Panc1 (cell line): ENCODE data around the gene NFIC. TPM values are rescaled to one million over a fixed set of nuclear protein-coding genes. Genes with fewer than 3 reads are reported as not detected.

Source experiments
- ATAC-seq: fragments of 200-7000 bp; cut with Tn5 transposase; 2 replicates; pipeline ENCODE4 v1.9.1; 2020; ENCODE audit warnings: mild to moderate bottlenecking, moderate library complexity
- BruUV-seq: library from RNA; stranded (reverse); fragments of 400-500 nt; replicated peaks from 2 replicates; lab custom pipeline; 2021; lab: Mats Ljungman, UMichigan
- CTCF ChIA-PET: fragments of 300-600 bp; sonication (Branson Sonifier 250); formaldehyde crosslinking; loops from one replicate; lab custom pipeline; 2022; ENCODE audit warnings: antibody characterized with exemption; lab: Charles Lee
- POLR2A ChIA-PET: fragments of 300-600 bp; sonication (Branson Sonifier 250); formaldehyde crosslinking; loops from one replicate; lab custom pipeline; 2022; ENCODE audit warnings: antibody characterized with exemption; lab: Charles Lee
- DNase-seq: peaks from one replicate; pipeline ENCODE4 v3.0.0-alpha.2; 2010; ENCODE audit warnings: low read depth, low spot score
- H3K27ac ChIP-seq: 2 replicates; pipeline ENCODE4 v1.5.1; 2011; ENCODE audit warnings: mild to moderate bottlenecking, low read length, inconsistent platforms
- H3K27me3 ChIP-seq: fragments of 200-500 bp; sonication (Bioruptor generic); 2 replicates; pipeline ENCODE4 v1.6.0; 2014; ENCODE audit warnings: low read length, inconsistent platforms; ENCODE audit not compliant: control insufficient read depth, insufficient read depth
- H3K36me3 ChIP-seq: fragments of 200-500 bp; sonication (Bioruptor generic); 2 replicates; pipeline ENCODE4 v1.5.1; 2014; ENCODE audit warnings: inconsistent platforms, mild to moderate bottlenecking, low read length, moderate library complexity; ENCODE audit not compliant: control insufficient read depth, insufficient read depth
- H3K4me1 ChIP-seq: 2 replicates; pipeline ENCODE4 v1.5.1; 2011; ENCODE audit warnings: inconsistent platforms, mild to moderate bottlenecking, low read length, moderate library complexity; ENCODE audit not compliant: control insufficient read depth, insufficient read depth
- H3K4me3 ChIP-seq, 2 experiments: 2 replicates each; pipeline ENCODE4 v1.5.1; 2011 to 2012; ENCODE audit warnings: low read depth in 2 of 2, low read length in 2 of 2, mild to moderate bottlenecking in 2 of 2, inconsistent platforms in 1 of 2, moderate library complexity in 1 of 2
- H3K9me3 ChIP-seq: fragments of 200-500 bp; sonication (Bioruptor generic); 2 replicates; pipeline ENCODE4 v1.5.1; 2014; ENCODE audit warnings: low read depth, mild to moderate bottlenecking, inconsistent platforms, low read length, moderate library complexity; ENCODE audit not compliant: control insufficient read depth, insufficient read depth
- POLR2AphosphoS5 ChIP-seq: IDR thresholded peaks from 2 replicates; pipeline ENCODE4 v1.6.1; 2012; ENCODE audit warnings: mild to moderate bottlenecking, low read depth, low read length, moderate library complexity
- SIN3A ChIP-seq: IDR thresholded peaks from 2 replicates; pipeline ENCODE4 v1.6.1; 2012; ENCODE audit warnings: low read depth, mild to moderate bottlenecking, low read length, moderate library complexity, borderline replicate concordance; ENCODE audit not compliant: insufficient read depth
- TCF7L2 ChIP-seq: IDR thresholded peaks from 2 replicates; pipeline ENCODE4 v1.6.1; 2011; ENCODE audit warnings: mild to moderate bottlenecking, low read depth, low read length, inconsistent platforms
- in situ Hi-C: cut with HindIII; loops from 2 replicates; pipeline ENCODE4 v1.10.0; 2016; ENCODE audit warnings: low sequenced_read_pairs, low pct_unique_long_range_greater_than_20kb
- intact Hi-C: fragments of 100-400 bp; cut with micrococcal nuclease; formaldehyde crosslinking; loops from one replicate; pipeline ENCODE4 v1.10.0; 2022; ENCODE audit not compliant: unreplicated experiment
- total RNA-seq: library from RNA; stranded (reverse); gene quantifications from one replicate; pipeline ENCODE4 v1.2.1, GENCODE V29; 2021; ENCODE audit not compliant: unreplicated experiment
- TF ChIP-seq, protein P1 (sequence below), 2 experiments: IDR thresholded peaks; 2 replicates each; pipeline ENCODE4 v1.6.1; 2011 to 2012; ENCODE audit warnings: low read depth in 2 of 2, control low read depth in 1 of 2, low read length in 1 of 2, mild to moderate bottlenecking in 1 of 2, moderate library complexity in 1 of 2; ENCODE audit not compliant: insufficient read depth in 1 of 2
- TF ChIP-seq, protein P2 (sequence below): fragments of 450-650 bp; IDR thresholded peaks from 2 replicates; pipeline ENCODE4 v1.5.1; 2017; ENCODE audit warnings: mild to moderate bottlenecking

The NFIC gene
- total RNA-seq, 1 experiment from 2014 or later, result 120 TPM

DNA sequence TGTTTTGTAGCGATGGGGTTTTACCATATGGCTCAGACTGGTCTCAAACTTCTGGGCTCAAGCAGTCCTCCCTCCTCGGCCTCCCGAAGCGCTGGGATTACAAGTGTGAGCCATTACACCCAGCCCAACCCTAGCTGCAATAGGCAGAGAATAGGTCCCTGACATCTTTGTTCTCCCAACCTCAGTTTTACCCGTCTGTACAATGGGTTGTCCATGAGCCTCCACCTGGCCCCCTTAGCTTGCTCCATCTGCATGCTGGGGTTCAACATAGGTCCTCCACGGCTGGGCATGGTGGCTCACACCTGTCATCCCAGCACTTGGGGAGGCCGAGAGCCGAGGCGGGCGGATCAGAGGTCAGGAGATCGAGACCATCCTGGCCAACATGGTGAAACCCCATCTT is 14.4 kb downstream of the NFIC start:
- TF ChIP-seq POLR2AphosphoS5 (no peak), SIN3A (no peak), TCF7L2 (no peak)
- TF ChIP-seq, protein P1, sequence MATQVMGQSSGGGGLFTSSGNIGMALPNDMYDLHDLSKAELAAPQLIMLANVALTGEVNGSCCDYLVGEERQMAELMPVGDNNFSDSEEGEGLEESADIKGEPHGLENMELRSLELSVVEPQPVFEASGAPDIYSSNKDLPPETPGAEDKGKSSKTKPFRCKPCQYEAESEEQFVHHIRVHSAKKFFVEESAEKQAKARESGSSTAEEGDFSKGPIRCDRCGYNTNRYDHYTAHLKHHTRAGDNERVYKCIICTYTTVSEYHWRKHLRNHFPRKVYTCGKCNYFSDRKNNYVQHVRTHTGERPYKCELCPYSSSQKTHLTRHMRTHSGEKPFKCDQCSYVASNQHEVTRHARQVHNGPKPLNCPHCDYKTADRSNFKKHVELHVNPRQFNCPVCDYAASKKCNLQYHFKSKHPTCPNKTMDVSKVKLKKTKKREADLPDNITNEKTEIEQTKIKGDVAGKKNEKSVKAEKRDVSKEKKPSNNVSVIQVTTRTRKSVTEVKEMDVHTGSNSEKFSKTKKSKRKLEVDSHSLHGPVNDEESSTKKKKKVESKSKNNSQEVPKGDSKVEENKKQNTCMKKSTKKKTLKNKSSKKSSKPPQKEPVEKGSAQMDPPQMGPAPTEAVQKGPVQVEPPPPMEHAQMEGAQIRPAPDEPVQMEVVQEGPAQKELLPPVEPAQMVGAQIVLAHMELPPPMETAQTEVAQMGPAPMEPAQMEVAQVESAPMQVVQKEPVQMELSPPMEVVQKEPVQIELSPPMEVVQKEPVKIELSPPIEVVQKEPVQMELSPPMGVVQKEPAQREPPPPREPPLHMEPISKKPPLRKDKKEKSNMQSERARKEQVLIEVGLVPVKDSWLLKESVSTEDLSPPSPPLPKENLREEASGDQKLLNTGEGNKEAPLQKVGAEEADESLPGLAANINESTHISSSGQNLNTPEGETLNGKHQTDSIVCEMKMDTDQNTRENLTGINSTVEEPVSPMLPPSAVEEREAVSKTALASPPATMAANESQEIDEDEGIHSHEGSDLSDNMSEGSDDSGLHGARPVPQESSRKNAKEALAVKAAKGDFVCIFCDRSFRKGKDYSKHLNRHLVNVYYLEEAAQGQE (IDR thresholded peaks at IDR 0.05; ENCODE audit: insufficient read depth in 1 of 2, low read depth in 2 of 2, low read length in 1 of 2), result no peak
- TF ChIP-seq, protein P2, sequence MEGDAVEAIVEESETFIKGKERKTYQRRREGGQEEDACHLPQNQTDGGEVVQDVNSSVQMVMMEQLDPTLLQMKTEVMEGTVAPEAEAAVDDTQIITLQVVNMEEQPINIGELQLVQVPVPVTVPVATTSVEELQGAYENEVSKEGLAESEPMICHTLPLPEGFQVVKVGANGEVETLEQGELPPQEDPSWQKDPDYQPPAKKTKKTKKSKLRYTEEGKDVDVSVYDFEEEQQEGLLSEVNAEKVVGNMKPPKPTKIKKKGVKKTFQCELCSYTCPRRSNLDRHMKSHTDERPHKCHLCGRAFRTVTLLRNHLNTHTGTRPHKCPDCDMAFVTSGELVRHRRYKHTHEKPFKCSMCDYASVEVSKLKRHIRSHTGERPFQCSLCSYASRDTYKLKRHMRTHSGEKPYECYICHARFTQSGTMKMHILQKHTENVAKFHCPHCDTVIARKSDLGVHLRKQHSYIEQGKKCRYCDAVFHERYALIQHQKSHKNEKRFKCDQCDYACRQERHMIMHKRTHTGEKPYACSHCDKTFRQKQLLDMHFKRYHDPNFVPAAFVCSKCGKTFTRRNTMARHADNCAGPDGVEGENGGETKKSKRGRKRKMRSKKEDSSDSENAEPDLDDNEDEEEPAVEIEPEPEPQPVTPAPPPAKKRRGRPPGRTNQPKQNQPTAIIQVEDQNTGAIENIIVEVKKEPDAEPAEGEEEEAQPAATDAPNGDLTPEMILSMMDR, result no peak
- ATAC-seq, result no peak
- Histone ChIP-seq H3K27ac (no peak overlapping the region), H3K9me3 (no peaks in the 10 kb centered on the region), H3K27me3 (no peaks in the 10 kb centered on the region), H3K4me3 (no peak overlapping the region), H3K4me1 (peaks cover 40% of the 10 kb centered on the region), H3K36me3 (no peaks in the 10 kb centered on the region)
- ChIA-PET POLR2A (no interaction called here), CTCF (no interaction called here)
- no peak for DNase-seq
- no TSS peak for BruUV-seq
- in situ Hi-C loops (no loop called here), intact Hi-C loops (no loop called here)

DNA sequence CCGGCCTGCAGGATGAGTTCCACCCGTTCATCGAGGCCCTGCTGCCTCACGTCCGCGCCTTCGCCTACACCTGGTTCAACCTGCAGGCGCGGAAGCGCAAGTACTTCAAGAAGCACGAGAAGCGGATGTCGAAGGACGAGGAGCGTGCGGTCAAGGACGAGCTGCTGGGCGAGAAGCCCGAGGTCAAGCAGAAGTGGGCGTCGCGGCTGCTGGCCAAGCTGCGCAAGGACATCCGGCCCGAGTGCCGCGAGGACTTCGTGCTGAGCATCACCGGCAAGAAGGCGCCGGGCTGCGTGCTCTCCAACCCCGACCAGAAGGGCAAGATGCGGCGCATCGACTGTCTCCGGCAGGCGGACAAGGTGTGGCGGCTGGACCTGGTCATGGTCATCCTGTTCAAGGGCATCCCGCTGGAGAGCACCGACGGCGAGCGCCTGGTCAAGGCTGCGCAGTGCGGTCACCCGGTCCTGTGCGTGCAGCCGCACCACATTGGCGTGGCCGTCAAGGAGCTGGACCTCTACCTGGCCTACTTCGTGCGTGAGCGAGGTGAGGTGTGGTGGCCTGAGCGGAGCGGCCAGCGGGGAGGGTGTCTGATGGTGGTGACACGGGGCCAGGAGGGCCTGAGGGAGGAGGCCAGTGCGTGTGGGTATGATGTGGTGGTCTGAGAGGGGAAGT is 15.5 kb downstream of the NFIC start:
- TF ChIP-seq SIN3A, result no peak
- no peak for TF ChIP-seq TCF7L2
- TF ChIP-seq POLR2AphosphoS5, result no peak
- TF ChIP-seq, protein P1 (IDR thresholded peaks at IDR 0.05; ENCODE audit: insufficient read depth in 1 of 2, low read depth in 2 of 2, low read length in 1 of 2), result no peak
- TF ChIP-seq, protein P2, result no peak
- Histone ChIP-seq H3K4me1 (peaks cover 39% of the 10 kb centered on the region), H3K27me3 (no peaks in the 10 kb centered on the region), H3K9me3 (no peaks in the 10 kb centered on the region), H3K4me3 (no peak overlapping the region), H3K27ac (no peak overlapping the region), H3K36me3 (no peaks in the 10 kb centered on the region)
- POLR2A ChIA-PET, result no interaction called here
- BruUV-seq, result no TSS peak
- no peak for ATAC-seq
- no peak for DNase-seq
- intact Hi-C loops (no loop called here), in situ Hi-C loops (no loop called here)
- CTCF ChIA-PET, result no interaction called here
